Measurements from ENCODE around the gene RFX4. TPM values are rescaled to one million over a fixed set of nuclear protein-coding genes. Genes with fewer than 3 reads are reported as not detected.

The RFX4 gene
- total and polyA plus RNA-seq, 2 of the 8 experiments (the other 6 are each of a cell fraction or from before 2014, with no cell fraction given) = 0.06 TPM; not detected in 1

DNA sequence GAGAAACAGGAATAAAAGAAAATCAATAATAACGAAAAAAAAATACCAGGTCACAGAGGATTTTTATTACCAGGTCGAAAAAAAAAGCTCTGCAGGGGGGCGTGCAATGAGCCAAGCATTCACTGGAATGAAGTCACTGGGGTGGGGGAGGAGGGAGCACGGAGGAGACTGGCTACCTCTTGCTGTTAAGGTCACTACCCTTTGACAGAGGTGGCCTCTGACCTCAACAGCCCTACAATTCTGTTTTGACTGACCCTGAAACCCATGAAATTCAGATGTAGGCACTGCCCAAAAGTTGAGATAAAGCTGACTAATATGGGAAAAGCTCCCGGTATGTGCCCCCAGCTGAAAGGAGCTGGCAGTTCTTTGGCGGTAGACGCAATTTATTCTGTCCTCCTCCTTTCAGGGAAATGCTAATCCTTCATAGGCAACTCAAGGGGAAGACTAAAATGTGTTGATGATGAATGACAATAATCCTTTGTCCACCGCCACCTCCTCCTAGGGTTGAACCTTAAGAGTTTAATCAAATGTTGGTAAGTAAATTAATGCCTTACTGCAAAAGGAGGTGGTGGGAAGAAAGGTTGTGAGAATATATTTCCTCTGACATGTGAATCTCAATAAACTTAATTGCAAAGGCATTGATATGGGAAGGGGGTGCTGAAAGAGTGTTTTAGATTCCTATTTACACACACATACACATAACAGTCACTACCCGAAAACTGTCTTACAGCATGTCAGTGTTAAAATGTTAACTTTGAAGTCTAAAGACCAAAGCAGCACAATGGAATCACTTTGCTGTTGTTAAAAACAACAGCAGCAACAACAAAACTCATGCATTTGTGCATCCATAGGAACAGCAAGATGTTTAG is 185.4 kb downstream of the RFX4 start:
- Histone ChIP-seq H2AK5ac (ENCODE audit: low read depth, low read length) (0 out of 2 replicates have a peak overlapping the region, but pooled peaks have one; percentile 2), H2BK5ac (ENCODE audit: low read depth, low read length) (peak overlapping the region; percentile 83; the same call in 1 of the 2 replicates), H3K4me1 (replicated peaks in 1 of 4; ENCODE audit: control insufficient read depth in 3 of 4, insufficient read depth in 4 of 4, low read length in 3 of 4) (peaks cover 13 to 32% (median 23%) of the 10 kb centered on the region in 4 experiments; a peak in 6 of 7 replicates), H3K9me3 (ENCODE audit: insufficient read depth in 2 of 2, low read depth in 1 of 2, low read length in 1 of 2) (no peaks in the 10 kb centered on the region), H3K9ac (replicated peaks in 1 of 4; ENCODE audit: extremely low read depth in 1 of 4, low read depth in 3 of 4, low read length in 3 of 4) (peak overlapping the region in 2 of 4 experiments; percentile 23 to 27; a peak in 2 of 7 replicates), H2BK20ac (ENCODE audit: low read length) (peak overlapping the region; percentile 6; the same call in 1 of the 2 replicates), H3K27me3 (replicated peaks in 1 of 4; ENCODE audit: control insufficient read depth in 3 of 4, extremely low read depth in 1 of 4, insufficient read depth in 3 of 4, low read length in 3 of 4) (no peaks in the 10 kb centered on the region), H4K20me1 (replicated peaks in 1 of 2; ENCODE audit: control insufficient read depth in 1 of 2, insufficient read depth in 2 of 2, low read length in 2 of 2) (no peaks in the 10 kb centered on the region), H3K4ac (replicated peaks; ENCODE audit: insufficient read length, low read depth, low read length) (no peak overlapping the region), H3K18ac (ENCODE audit: extremely low read depth, low read length) (peak overlapping the region; percentile 52; the same call in 1 of the 2 replicates), H3K4me3 (ENCODE audit: extremely low read depth in 1 of 4, insufficient read depth in 2 of 4, low read depth in 3 of 4, low read length in 4 of 4) (peak overlapping the region in 3 of 4 experiments; percentile 10 to 44 (median 15); a peak in 4 of 8 replicates), H2AFZ (ENCODE audit: low read length) (no peak overlapping the region), H3K36me3 (ENCODE audit: control insufficient read depth in 2 of 4, insufficient read depth in 4 of 4, low read length in 3 of 4) (no peaks in the 10 kb centered on the region), H3K4me2 (ENCODE audit: insufficient read depth in 1 of 2, low read depth in 2 of 2, low read length in 2 of 2) (peak overlapping the region; percentile 69), H4K8ac (ENCODE audit: extremely low read depth, insufficient read depth, low read length) (no peak overlapping the region), H3K56ac (replicated peaks; ENCODE audit: insufficient read length, low read depth, low read length) (no peak overlapping the region), H3K79me2 (ENCODE audit: control insufficient read depth in 1 of 2, insufficient read depth in 2 of 2, low read length in 2 of 2) (no peaks in the 10 kb centered on the region), H2BK15ac (ENCODE audit: low read length) (peak overlapping the region; percentile 76; the same call in 1 of the 2 replicates), H3K14ac (ENCODE audit: insufficient read length) (no peak overlapping the region), H2BK120ac (replicated peaks; ENCODE audit: low read depth, low read length) (peak overlapping the region; percentile 81), H3K79me1 (ENCODE audit: low read depth, low read length) (no peaks in the 10 kb centered on the region), H3K23ac (ENCODE audit: insufficient read length) (no peak overlapping the region), H3K23me2 (ENCODE audit: low read depth, low read length) (no peaks in the 10 kb centered on the region), H3K27ac (ENCODE audit: low read depth, low read length) (peak overlapping the region; percentile 51; the same call in 1 of the 2 replicates), H2BK12ac (ENCODE audit: low read depth, low read length) (peak overlapping the region; percentile 82; the same call in 1 of the 2 replicates), H4K5ac (ENCODE audit: insufficient read length, low read depth, low read length) (peak overlapping the region; percentile 82), H4K91ac (replicated peaks; ENCODE audit: insufficient read length, low read length) (peak overlapping the region; percentile 70)
- FAIRE-seq = peak; percentile 32
- DNase-seq (ENCODE audit: low read depth in 1 of 2, low spot score in 2 of 2) = peak in 1 of 2 experiments; percentile 49
- 3% methylated on average over 9 of the region's 9 CpGs; no CpG with 5 or more reads in 1 of the 2 experiments for WGBS, 2 experiments (ENCODE audit: extremely low coverage in 1 of 2, insufficient coverage in 1 of 2, insufficient read length in 1 of 2, insufficient replicate concordance in 2 of 2, low coverage in 1 of 2, low lambda C conversion rate in 2 of 2, missing lambda C conversion rate in 1 of 2)
- CTCF ChIA-PET (ENCODE audit: partially characterized antibody) = interaction anchor here (0.9 to 1.4 kb wide), 4 partner anchors 10 to 19 kb away, joined by 3 to 5 read pairs (median 3); no protein-coding TSS in a partner anchor
- POLR2A ChIA-PET (ENCODE audit: partially characterized antibody) = interaction anchor here (0.6 to 1.7 kb wide), 5 partner anchors 9 to 32 kb away, joined by 3 to 4 read pairs (median 3); no protein-coding TSS in a partner anchor
- TF ChIP-seq CHD2 (IDR thresholded peaks at IDR 0.05; ENCODE audit: low read length) = no peak
- no peak for TF ChIP-seq SP4 (IDR thresholded peaks at IDR 0.05; ENCODE audit: low read length)
- no peak for TF ChIP-seq CBX5 (IDR thresholded peaks at IDR 0.05; ENCODE audit: low read depth, low read length)
- no peak for TF ChIP-seq EGR1 (IDR thresholded peaks at IDR 0.05; ENCODE audit: borderline replicate concordance, low read depth, low read length)
- TF ChIP-seq TEAD4 (IDR thresholded peaks at IDR 0.05; ENCODE audit: low read depth, low read length) = no peak
- no peak for TF ChIP-seq EP300 (IDR thresholded peaks at IDR 0.05; ENCODE audit: borderline replicate concordance in 1 of 2, low read depth in 2 of 2, low read length in 2 of 2)
- TF ChIP-seq RNF2 (IDR thresholded peaks at IDR 0.05; ENCODE audit: borderline replicate concordance, low read depth, low read length, missing control alignments, poor library complexity, severe bottlenecking) = no peak
- TF ChIP-seq FOSL1 (IDR thresholded peaks at IDR 0.05; ENCODE audit: insufficient read depth, low read depth, low read length) = no peak
- TF ChIP-seq TAF7 (optimal IDR thresholded peaks at IDR 0.05; ENCODE audit: borderline replicate concordance, low read depth, low read length) = no peak
- no peak for TF ChIP-seq PHF8 (conservative IDR thresholded peaks at IDR 0.05; ENCODE audit: low read depth, low read length)
